ENCODE data around the gene CES2.

GRCh38 chr16:66905633-66906539 lies 29.4 kb upstream of the CES2 start:
- TF ChIP-seq POLR2AphosphoS5 (IDR thresholded peaks at IDR 0.05) (no peak), CTCF (IDR thresholded peaks at IDR 0.05 in 8 of 11, conservative IDR thresholded peaks at IDR 0.05 in 3 of 11) (no peak)
